Breast epithelium (tissue), 3 donors: ENCODE data around the gene NSRP1.

Experiments used
- CTCF ChIP-seq, 3 donors: fragments of 450-650 bp; IDR thresholded peaks; one replicate each; pipeline ENCODE4 v1.5.1; 2016 to 2017; ENCODE audit warnings: antibody characterized with exemption in 3 of 3, mild to moderate bottlenecking in 3 of 3, moderate library complexity in 3 of 3
- POLR2A ChIP-seq: fragments of 450-650 bp; IDR thresholded peaks from one replicate; pipeline ENCODE4 v1.6.1; 2016; ENCODE audit warnings: antibody characterized with exemption, mild to moderate bottlenecking, moderate library complexity
- POLR2AphosphoS5 ChIP-seq, 3 donors: sonication (generic); formaldehyde crosslinking; IDR thresholded peaks; one replicate each; pipeline ENCODE4 v1.6.1; 2017; ENCODE audit warnings: antibody characterized with exemption in 3 of 3

DNA sequence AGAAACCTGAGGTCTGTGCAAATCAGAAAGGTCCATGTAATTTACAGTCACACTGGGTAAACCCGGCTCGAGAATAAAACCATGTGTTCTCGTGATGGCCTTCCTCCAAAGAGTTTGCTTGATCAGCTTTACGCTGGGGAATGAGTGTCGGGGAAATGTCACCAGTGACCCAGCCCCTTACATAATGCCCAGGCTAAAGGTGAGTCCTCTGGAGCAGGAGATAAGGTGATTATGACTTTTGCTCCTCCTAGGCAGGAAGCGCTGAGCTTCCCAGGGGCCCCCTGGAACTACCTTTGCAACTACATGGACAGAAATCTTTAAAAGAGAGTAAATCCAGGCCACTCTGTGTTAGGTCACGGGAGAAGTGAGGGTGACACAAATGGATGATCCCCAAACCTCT lies 103.2 kb downstream of the NSRP1 start:
- TF ChIP-seq POLR2A (no peak), POLR2AphosphoS5 (IDR thresholded peaks at IDR 0.05) (no peak), CTCF (IDR thresholded peaks at IDR 0.05) (no peak)
